Measurements from ENCODE around the gene ZNF311. TPM values are rescaled to one million over a fixed set of nuclear protein-coding genes. Genes with fewer than 3 reads are reported as not detected.

ZNF311 gene
- total RNA-seq (ENCODE audit: low replicate concordance), result 0.94 and 0.98 TPM in 2 replicates

GRCh38 chr6:29005183-29005885 is at the start of gene ZNF311:
Gene ZNF311 (minus strand): TSS chr6:29005315. CDS start chr6:29003954, 1,361 bp downstream.

GRCh38 chr6:29045075-29045474 is 40.0 kb upstream of the ZNF311 start, which contains the start of gene OR2W1:
Gene OR2W1 (minus strand): TSS chr6:29045175. CDS start chr6:29045175, 0 bp downstream.

Other genes starting within 250 kb of the ZNF311 start
- 38.4 and 54.9 TPM in 2 replicates for gene TRIM27, start 81.3 kb downstream of the ZNF311 start, total RNA-seq (ENCODE audit: low replicate concordance)
- gene OR2W1, start 39.9 kb upstream of the ZNF311 start, total RNA-seq (ENCODE audit: low replicate concordance), result not detected in 2 replicates
- gene OR2B3, start 82.0 kb upstream of the ZNF311 start, total RNA-seq (ENCODE audit: low replicate concordance), result not detected in 2 replicates
- gene OR2J1, start 94.2 kb upstream of the ZNF311 start, total RNA-seq (ENCODE audit: low replicate concordance), result not detected in 2 replicates
- not detected in 2 replicates for gene OR2J3, start 102.7 kb upstream of the ZNF311 start, total RNA-seq (ENCODE audit: low replicate concordance)
- not detected in 2 replicates for gene OR2J2, start 165.6 kb upstream of the ZNF311 start, total RNA-seq (ENCODE audit: low replicate concordance)

All from smooth muscle cell of the coronary artery (primary cell).